NCI-H146 treated with DMSO at 0.1 percent for 48 hours (cell line): ENCODE measurements around the gene PLB1.
"Not testable (repeated sequence)": the region's sequence is repeated elsewhere in the genome, so short reads cannot be mapped to it uniquely, and the experiment has no call there.

Experiments
- DNase-seq: peaks from one replicate; lab custom pipeline; 2025; ENCODE audit not compliant: unreplicated experiment; lab: John Stamatoyannopoulos, UW

The PLB1 gene

GRCh38 chr2:28530782-28531181 lies 34.9 kb downstream of the PLB1 start:
- DNase-seq: no peak

GRCh38 chr2:28532399-28532798 lies 36.5 kb downstream of the PLB1 start:
- DNase-seq: no peak

- no peak for DNase-seq
Measured at GRCh38 chr2:28533044-28533680, 37.3 kb downstream of the PLB1 start.

- DNase-seq: no peak
Measured at GRCh38 chr2:28534817-28535216, 39.0 kb downstream of the PLB1 start.

GRCh38 chr2:28538134-28538533 lies 42.3 kb downstream of the PLB1 start:
- DNase-seq: no peak

- DNase-seq: no peak
Measured at GRCh38 chr2:28538652-28539051, 42.8 kb downstream of the PLB1 start.

- no peak for DNase-seq
Measured at GRCh38 chr2:28539118-28539541, 43.3 kb downstream of the PLB1 start.

- DNase-seq: no peak
Measured at GRCh38 chr2:28543316-28544035, 47.6 kb downstream of the PLB1 start.

- no peak for DNase-seq
Measured at GRCh38 chr2:28544036-28544346, 48.1 kb downstream of the PLB1 start.

GRCh38 chr2:28544405-28544921 lies 48.6 kb downstream of the PLB1 start:
- peak; percentile 39 for DNase-seq

GRCh38 chr2:28544922-28545589 lies 49.2 kb downstream of the PLB1 start:
- DNase-seq: no peak

- no peak for DNase-seq
Measured at GRCh38 chr2:28545590-28546200, 49.8 kb downstream of the PLB1 start.

- DNase-seq: no peak
Measured at GRCh38 chr2:28546242-28546641, 50.4 kb downstream of the PLB1 start.

GRCh38 chr2:28547223-28547860 lies 51.5 kb downstream of the PLB1 start:
- DNase-seq: no peak

- no peak for DNase-seq
Measured at GRCh38 chr2:28547906-28548600, 52.2 kb downstream of the PLB1 start.

- DNase-seq: not testable (repeated sequence)
Measured at GRCh38 chr2:28550345-28550744, 54.5 kb downstream of the PLB1 start.

- DNase-seq: no peak
Measured at GRCh38 chr2:28552045-28552823, 56.4 kb downstream of the PLB1 start.

GRCh38 chr2:28556303-28556702 lies 60.4 kb downstream of the PLB1 start:
- no peak for DNase-seq

- no peak for DNase-seq
Measured at GRCh38 chr2:28557389-28558131, 61.7 kb downstream of the PLB1 start.
